Fibroblast of skin of right biceps (primary cell): ENCODE results near the gene UBR4.
A peak's percentile ranks its signal among the peaks of the same experiment; 100 is the strongest.
"Not testable (repeated sequence)": the region's sequence is repeated elsewhere in the genome, so short reads cannot be mapped to it uniquely, and the experiment has no call there.

Experiments used
- DNase-seq: peaks from one replicate; pipeline ENCODE4 v3.0.0-alpha.2; 2013

UBR4 gene

DNA sequence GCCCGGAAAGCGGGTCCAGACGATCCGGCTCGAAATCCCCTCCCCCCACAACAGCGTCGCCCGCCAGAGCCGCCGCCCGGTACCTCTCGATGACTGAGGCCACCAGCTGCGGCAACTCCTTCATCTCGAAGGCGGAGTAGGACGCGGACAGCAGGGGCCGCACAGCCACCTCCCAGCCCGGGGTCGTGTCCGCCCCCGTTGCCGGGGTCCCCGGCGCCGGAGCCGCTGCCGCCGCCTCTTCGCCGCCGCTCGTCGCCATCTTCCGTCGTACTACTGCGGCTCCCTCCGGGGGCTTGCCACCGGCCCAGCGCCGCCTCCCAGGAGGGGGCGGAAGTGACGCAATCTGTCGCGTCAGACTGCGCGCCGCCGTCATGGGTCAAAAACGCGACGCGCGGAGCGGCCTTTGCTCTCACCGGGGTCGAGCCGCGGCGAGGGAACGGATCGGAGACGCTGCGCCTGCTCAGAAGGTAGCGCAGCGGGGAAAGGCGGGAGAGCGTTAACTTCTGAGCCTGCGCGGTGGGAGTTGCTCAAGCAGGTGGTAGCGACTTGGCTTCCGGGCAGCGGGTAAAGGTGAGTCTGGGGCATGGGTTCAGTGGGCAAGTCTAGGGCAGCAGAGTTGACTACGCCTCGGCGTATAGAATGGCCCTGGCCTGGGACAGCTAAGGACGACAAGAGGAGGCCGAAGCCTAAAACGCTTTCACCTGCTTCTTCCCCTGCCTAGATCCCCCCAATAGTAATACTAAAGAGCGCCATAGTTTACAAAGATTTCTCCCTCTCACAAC lies at the start of gene UBR4:
Gene UBR4, minus strand, starts transcription at position 277 of the 782 bp plus-strand sequence. Its CDS starts 18 bp downstream, at position 259.
- DNase-seq: peak; percentile 93

DNA sequence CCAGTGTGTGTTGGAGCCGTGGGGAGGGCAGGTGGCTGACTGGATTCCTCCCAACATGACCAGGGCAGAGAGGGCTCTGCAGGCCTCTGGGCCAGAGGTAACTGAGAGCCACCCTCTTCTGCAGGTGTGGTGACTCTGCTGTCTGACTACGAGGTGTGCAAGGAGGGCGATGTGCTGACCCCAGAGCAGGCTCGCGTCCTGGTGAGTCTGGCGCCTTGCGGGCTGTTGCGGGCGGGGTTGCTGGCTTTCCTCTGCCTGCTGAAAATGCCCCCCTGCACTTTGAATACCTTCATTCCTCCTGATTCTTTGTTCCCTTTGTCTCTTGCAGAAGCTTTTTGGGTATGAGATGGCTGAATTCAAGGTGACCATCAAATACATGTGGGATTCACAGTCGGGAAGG lies 48.3 kb upstream of the UBR4 start:
- no peak for DNase-seq

DNA sequence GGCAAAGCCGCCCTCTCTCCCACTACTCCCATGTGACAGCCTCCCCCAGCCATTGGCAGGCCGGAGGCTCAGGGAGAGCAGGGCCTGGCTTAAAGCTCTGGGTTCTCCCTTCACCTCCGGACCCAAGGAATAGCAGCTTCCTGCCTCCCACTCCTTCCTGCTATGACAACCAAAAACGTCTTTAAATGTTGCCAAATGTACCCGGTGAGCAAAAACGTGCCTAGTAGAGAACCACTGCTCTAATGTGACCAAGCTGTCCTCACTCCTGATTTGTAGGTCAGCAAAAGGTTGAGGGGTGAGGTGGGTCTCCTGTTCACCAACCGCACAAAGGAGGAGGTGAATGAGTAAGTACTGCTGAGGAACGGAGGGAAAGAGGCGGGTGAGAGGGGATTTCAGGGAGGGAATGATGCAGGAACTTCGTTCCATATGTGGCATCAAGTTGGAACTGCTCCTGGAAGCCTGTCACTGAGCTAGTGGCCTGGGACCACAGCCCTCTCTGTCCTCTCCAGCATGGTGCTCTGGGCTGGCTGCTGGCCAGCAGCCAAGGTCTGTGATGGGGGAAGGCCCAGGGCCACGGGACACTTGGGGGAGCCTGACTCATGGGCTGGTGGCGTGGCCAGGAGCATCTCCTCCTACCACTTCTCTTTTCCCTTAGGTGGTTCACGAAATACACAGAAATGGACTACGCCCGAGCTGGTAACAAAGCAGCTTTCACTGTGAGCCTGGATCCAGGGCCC lies 47.3 kb upstream of the UBR4 start:
- no peak for DNase-seq

DNA sequence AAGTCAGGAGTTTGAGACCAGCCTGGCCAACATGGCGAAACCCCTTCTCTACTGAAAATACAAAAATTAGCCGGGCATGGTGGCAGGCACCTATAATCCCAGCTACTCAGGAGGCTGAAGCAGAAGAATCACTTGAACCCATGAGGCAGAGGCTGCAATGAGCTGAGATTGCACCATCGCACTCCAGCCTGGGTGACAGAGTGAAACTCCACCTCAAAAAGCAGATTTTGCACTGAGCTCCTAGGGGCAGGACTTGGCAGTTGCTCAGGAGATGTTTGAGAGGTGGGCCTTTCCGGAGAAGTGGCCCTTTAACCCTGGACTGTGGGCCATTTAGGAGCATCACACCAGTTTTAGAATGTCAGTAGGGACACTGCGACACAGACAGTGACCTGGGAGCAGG lies 46.2 kb upstream of the UBR4 start:
- not testable (repeated sequence) for DNase-seq

DNA sequence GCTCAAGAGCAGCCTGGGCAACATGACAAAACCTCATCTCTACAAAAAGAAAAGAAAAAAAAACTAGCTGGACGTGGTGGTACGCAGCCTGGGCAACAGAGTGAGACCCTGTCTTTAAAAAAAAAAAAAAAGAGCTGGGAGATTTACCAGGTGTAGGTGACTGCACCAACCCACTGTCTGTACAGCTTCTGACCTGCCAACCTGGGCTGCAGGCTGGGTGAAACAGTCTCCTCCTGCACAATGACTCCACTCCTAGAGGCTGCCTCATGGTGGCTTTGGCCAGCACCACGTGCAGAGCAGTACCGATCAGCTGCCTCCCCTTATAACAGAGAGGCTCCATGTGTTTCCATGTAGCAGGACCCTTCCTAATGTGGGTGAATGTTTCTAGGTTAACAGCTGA lies 45.2 kb upstream of the UBR4 start:
- no peak for DNase-seq

DNA sequence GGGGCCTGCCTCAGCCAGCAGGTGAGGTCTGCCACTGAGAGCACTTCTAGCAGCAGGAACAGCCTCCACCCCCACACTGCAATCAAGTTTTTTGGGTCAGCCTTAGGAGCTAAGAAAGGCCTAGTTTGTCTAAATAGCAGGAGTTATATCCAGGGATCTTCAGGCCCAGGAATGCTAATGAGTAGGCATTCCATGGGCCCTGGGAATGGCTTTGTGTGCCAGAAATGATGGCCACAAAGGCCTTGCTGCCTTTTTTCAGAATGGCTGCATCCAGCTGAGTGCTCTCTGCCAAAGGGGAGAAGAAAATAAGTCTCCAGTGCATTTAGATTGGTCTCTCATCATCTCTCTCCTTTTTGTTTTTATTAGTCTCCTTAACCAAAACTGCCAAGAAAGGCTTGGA lies 44.4 kb upstream of the UBR4 start:
- DNase-seq: no peak

DNA sequence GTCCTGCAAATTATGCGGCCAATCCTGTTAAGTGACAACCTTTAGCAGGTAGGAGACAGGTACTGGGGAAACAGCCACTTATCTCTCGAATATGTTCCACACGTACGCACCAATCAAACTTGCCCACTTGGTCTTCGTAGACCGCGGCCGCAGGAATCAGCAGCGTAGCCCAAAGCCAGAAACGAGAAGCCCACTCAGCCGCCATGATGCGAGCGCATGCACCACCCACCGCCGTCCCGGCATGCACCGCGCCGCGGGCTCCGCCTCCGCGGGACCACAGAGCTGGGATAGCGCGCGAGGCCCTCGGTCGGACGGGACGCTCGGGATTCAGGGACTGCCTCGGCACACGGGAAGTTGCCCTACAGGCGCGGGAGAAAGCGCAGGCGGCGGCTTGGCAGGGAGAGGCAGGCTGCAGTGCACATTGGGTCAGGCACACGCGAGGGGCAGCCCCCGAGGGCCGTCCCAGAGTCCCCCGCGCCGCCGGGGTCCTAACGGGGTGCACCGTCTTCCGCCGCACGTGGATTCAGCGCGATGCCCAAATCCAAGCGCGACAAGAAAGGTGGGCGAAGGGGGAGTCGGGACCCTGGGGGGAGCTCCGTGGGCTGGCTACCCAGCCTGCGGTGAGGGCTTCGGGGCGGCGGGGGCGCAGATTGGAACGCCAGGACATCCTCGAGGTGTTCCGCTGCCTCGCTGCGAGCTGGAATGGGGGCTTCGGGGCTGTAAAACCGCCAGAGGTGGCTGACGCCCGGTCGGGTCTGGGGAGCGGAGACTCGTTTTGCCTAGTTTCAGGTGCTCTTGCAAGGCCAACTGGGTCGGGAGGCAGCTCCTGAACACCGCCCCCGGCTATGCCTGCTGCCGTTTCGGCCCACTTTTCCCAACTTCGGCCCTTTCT lies 41.5 kb upstream of the UBR4 start, which contains the start of the genes EMC1 and MRTO4:
Gene EMC1, minus strand, starts transcription at position 220 of the 892 bp plus-strand sequence. Its CDS starts 15 bp downstream, at position 205.
Gene MRTO4, plus strand, starts transcription at position 501 of the 892 bp plus-strand sequence. Its CDS starts 31 bp downstream, at position 532.
- peak; percentile 83 for DNase-seq

DNA sequence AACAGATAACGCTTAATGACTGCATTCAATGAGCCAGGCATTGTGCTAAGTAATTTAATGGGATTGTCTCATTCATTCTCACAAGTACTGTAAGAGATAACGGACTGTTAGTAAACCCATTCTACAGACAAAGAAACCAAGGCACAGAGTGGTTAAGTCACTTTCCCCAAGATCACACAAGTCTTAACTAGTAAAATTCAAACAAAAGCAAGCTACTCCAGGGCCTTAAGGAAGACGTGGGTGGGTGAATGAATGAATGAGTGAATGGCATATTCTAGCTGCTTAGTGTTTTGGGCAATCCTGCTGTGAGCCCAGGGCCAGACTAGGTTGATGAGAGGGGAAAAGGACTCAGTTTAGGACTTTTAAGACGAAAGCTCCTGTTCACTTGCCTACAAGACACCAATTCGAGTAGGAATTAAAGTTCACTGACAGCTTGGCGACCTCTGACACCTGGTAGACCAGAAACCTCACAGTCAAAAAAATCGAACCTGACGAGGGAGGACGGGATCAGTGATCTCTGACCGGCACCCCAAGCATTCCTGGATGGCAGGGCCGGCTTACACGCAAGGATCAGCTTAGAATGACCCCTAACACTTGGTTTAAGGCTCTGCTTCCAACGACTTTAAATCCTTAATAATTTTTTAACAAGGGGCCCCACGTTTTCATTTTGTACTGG lies 40.7 kb upstream of the UBR4 start:
- DNase-seq: no peak

DNA sequence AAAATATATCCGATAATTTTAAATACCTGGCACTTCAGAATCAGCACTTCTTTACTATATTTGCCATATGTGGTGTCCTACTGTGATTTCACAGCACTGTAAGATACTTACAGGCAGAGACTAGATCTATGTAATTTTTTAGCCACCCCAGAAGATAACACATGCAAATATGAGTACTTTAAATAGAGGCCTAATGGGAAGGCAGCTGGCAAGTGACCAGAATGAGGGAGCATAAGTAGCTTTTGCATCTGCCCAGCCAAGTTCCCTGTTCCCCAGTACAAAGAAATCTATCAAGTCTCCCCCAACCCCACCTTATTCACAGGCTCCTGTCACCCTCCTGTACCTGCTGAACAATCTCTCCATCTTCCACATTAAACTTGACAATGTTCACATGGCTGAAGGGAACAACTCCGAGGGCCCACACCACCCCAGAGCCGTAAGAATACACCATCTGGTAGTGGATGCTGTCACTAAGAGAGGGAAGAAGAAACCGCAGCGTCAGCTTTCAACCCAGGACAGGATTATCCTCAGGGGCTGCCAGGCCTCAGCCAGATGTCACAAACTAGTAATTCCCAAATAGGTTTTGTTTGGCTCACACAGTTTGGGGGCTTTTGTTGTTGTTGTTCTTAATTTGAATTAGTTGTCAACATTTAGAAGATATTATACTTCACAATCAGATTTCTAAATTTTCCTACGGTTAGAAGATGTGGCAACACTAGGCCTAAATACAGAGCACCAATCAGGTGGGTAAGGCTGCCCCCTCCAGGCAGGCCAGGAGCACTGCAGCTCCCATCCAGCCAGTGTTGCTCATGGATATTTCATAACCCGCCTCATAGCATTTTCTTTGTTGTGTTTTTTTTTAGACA lies 30.8 kb upstream of the UBR4 start:
- peak; percentile 53 for DNase-seq

DNA sequence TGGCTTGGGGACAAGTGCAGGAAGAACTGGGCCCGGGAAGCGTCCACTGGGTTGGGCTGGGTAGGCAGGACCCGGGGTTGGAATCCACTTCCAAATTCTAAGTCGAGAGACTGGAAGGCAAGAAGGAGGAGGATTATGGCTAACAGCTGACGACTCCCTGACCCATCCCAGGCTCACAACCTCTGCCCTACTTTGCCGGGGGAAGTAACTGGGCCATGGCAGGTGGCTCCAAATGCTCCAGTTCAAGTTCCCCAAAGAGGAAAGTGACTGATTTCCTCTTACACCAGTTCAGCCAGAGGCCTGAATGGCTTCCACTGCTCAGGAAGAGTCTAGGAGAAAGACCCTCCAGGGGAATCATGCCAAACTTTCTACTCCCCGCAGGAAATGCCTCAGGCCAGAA lies 29.8 kb upstream of the UBR4 start:
- DNase-seq: no peak

DNA sequence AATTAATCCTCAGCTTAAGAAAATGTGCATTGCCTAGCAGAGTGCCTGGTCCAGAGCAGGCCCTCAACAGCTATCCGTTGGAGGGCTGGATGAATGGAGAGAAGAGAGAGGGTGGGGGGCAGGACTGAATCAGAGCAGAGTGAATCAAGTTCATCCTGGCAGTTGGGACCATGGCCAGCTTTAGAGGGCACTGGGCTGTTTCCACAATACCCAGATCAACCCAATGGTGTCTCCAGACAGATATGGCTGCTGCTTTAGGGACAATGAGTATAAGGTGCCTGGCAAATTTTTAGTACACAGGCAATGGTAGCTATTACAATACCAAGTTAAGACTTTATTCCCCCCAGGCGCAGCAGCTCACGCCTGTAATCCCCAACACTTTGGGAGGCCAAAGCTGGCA lies 24.2 kb upstream of the UBR4 start:
- no peak for DNase-seq

DNA sequence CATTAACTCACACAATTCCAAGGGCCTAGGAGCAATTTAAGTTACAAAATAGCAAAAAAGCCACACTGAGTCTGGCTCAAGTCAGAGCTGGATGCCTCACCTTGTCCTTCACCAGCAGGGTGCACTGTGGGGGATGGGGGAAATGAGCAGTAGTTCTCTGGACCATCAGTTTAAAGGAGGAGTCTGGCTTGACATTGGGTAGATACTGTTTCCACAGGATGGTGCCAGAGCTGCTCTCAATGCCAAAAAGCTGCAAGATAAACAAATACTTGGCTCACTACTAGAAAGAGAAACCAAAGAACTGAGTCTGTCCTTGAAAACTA lies 22.4 kb upstream of the UBR4 start:
- DNase-seq: no peak

DNA sequence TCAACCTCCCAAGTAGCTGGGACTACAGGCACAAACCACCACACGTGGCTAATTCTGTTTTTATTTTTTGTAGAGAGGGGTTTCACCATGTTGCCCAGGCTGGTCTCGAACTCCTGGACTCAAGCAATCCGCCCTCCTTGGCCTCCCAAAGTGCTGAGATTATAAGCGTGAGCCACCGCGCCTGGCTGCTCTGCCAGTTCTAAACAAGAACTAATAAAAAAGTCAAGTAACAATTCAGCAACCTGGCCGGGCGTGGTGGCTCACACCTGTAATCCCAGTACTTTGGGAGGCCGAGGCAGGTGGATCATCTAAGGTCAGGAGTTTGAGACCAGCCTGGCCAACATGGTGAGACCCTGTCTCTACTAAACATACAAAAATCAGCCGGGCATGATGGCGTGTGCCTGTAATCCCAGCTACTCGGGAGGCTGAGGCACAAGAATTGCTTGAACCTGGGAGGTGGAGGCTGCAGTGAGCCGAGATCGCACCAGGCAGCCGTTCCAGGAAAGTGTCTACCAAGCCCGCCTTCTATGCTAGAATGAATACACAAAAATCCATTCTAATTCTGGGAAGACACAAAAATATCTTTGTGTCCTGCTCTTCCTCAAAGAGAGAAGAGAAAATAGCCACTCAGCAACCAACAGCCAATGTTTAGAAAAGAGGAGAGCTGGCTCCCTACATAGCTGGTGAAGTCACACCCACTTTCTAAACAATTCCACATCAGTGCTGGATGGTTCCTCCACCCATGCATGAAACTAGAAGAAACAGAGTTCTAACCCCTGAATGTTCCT lies 21.9 kb upstream of the UBR4 start:
- DNase-seq: not testable (repeated sequence)

DNA sequence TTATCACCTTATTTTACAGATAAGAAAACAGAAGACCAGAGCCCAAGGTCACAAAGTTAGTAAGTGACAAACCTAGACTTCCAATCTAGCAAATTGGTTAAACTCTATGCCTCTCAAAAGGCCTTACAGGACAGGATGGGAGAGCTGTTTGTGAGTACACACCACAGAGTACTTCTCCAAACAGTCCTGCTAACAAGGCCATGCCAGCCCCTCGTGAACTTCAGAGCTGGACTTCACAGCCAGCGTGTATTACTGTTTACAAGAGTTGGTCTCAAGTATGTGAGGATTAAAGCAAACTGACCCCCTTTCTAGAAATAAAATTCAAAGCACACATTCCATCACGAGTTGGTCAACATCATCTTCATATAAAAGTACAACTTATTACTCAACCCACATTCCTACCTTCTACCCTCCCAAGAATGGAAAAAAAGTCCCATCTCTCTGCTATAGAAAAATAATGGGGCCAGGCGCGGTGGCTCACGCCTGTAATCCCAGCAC lies 19.8 kb upstream of the UBR4 start:
- no peak for DNase-seq

DNA sequence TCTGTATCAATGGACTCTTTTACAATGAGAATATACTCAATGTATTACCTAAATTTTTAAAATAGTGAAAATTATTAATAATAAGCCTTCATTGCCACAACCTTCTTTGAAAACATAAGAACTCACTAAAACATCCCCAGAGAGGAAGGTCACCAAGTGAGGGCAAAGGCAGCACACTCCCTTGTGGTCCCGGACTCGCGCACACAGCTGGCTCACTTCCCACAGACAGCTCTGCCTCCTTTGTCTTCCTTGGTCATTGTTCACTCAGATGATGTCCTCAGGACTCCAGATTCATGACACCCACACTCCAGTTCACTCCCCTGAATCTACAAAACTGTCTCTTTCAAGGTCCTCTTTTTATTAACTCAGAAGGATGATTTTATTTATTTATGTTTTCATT lies 19.2 kb upstream of the UBR4 start:
- DNase-seq: no peak

DNA sequence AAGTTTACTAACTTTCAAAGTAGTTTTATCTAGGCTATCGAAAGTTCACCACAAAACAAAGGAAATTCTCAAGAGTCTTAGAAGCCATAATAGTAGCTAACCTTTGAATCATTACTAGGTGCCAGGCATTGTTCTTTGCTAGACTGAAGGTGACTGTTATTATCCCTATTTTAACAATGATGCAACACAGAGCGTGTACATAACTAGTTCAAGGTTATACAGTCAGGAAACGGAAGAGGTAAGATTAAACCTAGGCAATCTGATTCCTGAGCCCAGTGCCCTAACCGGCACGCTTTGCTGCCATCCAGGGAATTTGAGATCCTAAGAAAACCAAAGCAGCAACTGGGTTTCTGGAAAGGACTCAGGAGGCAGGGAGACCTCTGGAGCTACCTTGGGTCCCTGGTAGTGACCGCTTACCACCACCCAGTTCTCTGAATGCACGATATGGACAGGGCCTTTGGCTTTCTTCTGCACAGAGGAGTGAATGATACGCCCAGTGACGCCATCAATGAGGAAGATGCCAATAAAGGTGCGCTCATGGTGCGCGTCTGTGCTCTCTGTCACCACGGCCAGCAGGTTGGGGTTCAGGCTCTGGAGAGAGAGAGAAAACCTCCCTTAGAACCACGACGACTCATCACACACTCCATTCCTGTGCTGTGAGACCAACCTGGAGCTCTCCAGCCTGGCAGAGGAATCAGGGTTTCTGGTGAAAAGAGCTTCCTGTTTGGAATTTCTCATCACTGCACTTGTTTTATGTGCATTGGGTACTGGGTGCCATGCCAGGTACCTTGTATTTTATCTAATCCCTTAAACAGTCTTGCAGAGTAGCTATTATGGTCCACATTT lies 13.1 kb upstream of the UBR4 start:
- DNase-seq: peak; percentile 13

DNA sequence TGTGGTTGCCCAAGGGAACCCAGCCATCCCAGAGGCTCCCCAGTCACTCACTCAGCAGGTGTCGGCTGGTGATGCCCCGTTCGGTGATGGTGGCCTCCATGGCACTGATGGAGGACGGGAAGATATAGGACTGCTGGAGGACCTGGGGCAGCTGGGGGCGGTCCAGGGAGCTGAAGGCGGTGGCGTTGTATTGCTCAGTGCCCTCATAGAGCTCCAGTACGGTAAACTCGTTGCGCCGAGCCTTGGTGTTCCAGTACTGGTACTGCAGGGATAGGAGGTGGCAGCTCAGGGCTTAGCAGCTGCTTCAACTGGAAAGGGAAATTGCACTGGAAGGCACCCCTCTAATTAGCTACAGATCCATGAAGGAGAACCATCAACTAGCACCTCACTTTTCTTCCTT lies 12.5 kb upstream of the UBR4 start:
- DNase-seq: no peak

DNA sequence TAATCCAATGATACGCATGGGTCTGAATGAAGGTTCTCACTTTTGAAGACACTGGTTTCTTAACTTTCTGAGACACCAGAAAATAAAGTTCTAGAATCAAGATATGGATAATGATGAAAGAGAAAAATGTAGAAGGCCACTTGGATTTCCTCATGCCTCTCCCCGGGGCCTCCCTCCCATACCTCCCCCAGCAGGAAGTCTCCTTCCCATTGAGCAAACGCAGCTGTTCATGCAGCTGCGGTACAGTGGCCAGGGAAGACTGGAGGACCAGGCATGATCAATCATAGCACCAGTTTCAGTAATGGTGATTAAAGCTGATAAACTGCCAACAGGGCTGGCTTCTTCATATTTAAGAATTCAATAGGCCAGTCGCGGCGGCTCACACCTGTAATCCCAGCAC lies 10.9 kb upstream of the UBR4 start:
- DNase-seq: no peak

DNA sequence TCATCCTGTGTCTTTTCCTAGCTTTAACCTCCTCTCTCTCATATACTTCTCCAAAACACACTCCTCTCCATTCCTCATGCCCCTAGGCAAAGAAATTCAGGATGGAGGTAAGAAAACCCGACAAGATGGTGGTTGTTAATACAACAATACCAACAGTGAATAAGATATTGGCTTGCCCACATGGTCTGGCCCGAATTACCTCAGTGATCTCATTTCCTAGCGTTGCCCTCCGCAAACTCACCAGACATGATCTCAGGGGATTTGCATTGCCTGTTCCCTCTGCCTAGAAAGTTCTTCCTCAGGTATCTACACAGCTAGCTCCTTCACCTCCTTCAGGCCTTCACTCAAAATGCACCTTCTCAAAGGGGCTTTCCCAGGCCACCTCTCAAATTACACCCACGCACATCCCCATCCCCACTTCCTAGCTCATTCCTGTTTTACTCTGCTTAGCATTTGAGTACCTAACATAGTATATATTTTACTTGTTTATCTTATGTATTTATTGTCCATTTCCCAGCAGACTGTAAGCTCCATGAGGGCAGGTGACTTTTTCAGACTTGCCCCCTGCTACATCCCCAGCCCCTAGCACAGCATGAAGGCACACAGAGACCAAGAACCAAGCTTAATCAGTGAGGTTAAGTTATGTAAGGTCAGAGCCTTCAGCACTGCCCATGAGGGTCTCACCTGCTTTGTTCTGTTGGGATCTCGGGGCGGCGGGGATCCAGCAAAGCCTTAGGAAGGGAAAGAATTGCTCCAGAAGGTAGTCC lies 10.2 kb upstream of the UBR4 start:
- no peak for DNase-seq
